GM18861 (cell line): ENCODE measurements around the gene TOP3B.
A peak's percentile ranks its signal among the peaks of the same experiment; 100 is the strongest.
"Not testable (repeated sequence)": the region's sequence is repeated elsewhere in the genome, so short reads cannot be mapped to it uniquely, and the experiment has no call there.

ENCODE experiments used
- ATAC-seq: cut with Tn5 transposase; IDR thresholded peaks from one replicate; pipeline ENCODE4 v1.9.1; 2021; ENCODE audit not compliant: unreplicated experiment

The TOP3B gene

GRCh38 chr22:21946262-21946925, 36.2 kb downstream of the TOP3B start:
- ATAC-seq, result no peak

- no peak for ATAC-seq
Observed at GRCh38 chr22:21945453-21946261, 36.9 kb downstream of the TOP3B start.

DNA sequence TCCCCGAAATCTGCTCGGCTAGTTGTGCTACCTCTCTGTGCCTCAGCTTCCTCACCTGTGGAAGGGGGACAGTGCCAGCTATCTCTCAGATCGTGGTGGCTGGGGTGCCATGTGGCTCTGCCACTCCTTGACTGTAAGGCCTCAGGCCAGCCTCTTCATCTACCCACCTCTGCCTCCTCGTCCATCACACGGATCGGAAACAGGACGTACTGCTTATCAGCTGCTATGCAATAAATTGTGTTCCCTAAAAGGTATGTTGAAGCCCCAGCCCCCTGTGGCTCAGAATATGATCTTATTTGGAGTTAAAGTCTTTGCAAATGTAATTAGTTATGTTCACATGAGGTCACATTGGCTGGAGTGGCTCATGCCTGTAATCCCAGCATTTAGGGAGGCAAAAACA, 37.7 kb downstream of the TOP3B start:
- no peak for ATAC-seq

DNA sequence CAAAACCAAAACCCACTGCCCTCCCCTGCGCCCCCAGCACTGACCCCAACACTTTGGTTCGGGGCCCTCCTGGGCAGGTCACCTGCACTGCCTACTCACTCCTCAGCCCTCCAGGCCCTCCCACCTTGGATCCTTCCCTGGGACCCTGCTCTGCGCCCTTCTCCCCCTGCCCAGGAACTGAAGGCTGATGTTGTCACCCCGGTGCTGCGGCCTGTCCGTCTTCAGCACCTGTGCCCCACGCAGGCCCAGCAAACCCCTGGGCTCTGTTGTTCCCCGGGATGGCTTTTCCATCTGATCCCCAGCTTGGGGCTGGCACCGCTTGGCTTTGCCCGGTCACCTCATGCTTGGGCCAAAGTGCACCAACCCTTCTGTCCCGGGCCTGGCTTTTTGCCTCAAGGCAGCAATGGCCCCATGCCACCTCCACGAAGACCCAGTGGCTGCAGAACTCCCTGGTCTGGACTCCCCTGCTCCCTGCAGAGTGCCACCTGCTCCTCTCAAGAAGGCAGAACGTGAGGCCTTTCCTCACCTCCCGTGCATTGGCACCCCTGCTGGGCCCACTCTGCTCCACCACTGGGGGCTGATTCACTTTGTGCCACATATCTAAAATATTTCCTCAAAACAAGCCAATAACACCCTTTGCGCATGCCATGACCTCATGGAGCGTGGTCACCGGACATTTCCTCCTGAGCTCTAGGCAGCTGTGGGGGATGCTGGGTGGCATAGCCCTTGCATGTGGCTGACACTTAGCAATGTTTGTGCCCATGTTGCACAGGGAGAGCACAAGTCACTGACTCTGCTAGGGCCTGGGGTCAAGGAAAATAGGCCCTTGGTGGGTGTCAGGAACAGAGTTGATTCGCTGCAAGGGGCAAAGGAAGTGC, 38.8 kb downstream of the TOP3B start:
- no peak for ATAC-seq

- no peak for ATAC-seq
Observed at GRCh38 chr22:21942407-21943343, 39.9 kb downstream of the TOP3B start.

DNA sequence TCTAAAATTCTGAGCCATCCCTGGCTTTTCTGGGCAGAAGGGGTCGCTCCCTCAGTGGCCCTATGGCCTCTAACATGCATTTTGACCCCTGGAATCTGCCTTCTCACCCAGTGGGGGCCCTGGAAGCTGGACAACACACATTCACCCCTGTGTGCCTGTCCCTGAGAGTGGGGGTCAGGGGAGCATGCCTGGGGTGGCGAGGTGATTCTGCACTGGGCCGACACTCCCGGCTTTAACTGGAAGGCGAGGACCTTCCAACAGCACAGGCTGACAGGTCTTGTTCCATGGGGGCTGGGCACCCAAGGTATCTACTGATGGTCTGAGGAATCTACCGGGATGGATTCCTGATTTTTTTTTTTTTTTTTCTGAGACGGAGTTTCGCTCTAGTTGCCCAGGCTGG, 40.7 kb downstream of the TOP3B start:
- no peak for ATAC-seq

GRCh38 chr22:21940521-21940920, 42.1 kb downstream of the TOP3B start:
- ATAC-seq, result no peak

- not testable (repeated sequence) for ATAC-seq
Observed at GRCh38 chr22:21939935-21940334, 42.7 kb downstream of the TOP3B start.

- ATAC-seq, result no peak
Observed at GRCh38 chr22:21939461-21939913, 43.1 kb downstream of the TOP3B start.

- no peak for ATAC-seq
Observed at GRCh38 chr22:21938906-21939305, 43.7 kb downstream of the TOP3B start.

GRCh38 chr22:21938071-21938822, 44.3 kb downstream of the TOP3B start:
- peak; percentile 87 for ATAC-seq

DNA sequence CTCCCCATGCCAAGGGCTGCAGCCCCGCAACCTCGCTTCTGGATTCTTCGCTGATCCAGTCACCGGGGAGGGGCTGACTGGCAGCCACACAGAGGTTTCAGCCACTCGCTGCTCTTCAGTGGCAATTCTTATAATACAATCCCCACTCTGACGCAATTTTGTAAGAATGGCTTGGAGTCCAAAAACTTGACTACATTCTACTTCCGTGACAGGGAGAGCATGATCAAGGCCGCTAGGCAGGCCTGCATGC, 44.8 kb downstream of the TOP3B start:
- no peak for ATAC-seq

- no peak for ATAC-seq
Observed at GRCh38 chr22:21937041-21937820, 45.4 kb downstream of the TOP3B start.

DNA sequence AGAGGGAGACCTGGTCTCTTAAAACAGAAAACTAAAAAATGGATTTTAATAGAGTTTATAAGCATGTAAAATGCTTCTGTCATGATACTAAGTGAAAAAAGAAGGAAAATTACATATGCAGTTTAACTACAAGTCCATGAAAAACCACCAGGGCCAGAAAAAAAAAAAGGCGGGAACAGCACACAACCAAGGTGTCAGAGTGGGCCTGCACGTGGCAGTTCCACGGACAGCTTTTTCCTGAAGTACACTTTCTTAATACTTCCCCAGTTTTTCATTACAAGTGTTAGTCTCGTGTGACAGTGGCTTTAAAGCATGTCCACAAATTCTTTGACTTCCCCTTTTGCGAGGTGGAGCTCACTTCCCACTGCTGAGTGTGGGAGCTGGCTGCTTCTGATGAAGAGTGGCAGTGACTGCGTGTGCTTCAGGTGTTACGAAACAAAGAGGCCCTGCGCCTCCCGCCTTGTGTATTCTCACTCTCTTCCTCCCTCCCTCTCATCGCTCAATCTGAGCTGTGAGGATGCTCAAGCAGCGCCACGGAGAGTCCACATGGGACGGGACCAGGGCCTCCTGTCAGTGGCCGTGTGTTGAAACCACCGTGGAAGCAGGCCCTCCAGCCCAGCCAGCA, 46.3 kb downstream of the TOP3B start:
- ATAC-seq, result no peak

- ATAC-seq, result no peak
Observed at GRCh38 chr22:21933910-21934309, 48.7 kb downstream of the TOP3B start.

- no peak for ATAC-seq
Observed at GRCh38 chr22:21933413-21933812, 49.2 kb downstream of the TOP3B start.

DNA sequence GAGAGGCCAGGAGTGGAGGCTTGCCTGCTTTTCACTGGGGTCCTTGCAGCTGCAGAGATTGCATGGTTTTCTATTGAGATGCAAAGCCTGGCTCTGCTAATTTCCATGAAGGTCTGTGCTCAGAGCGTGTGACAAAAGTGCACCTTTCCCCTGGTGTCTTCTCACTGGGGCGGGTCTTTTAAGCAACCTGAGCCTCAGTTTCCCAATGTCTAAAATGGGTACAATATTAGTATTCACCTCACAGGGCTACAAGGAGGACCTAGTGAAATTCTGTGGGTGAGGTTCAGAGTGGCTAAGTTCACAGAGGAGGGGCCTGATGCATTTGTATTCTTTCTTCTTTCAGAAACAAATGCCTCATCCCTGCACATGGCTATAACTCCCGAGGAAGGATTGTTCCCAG, 50.2 kb downstream of the TOP3B start:
- ATAC-seq, result no peak

DNA sequence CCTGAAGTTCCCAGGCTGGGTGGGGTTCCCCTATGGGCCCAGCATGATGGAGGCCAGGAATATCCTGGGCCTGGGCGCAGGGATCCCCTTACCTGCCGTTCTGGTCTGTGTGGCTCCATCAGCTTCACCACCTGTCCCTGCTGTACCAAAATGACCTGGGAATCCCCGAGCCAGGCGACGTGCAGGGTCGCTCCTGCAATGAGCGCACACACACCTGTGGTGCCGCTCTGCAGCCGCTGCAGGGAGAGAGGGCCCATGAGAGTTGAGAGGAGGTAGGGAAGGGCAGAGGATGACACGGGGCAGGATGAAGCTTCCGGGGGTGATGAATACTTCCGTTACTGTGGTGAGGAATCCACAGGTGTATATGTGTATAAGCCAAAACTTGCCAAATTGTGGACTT, 51.5 kb downstream of the TOP3B start:
- no peak for ATAC-seq

DNA sequence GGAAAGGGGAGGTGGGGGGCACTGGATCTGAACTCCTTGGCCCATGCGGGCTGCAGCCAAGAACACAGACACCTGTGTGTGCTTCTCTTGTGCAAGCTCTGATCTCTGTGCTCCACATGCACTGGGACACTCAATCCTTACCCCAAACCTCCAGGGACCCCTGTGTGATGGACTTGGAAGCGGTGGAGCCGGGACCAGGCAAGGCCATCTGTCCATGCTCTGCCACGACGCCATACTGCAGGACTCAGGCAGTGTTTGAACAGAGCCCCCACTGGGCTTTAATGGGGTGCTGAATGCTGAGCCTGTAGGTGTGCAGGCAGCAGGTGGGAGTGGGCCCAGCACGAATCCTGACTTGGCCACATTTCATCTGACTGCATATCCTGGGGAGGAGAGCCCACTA, 53.3 kb downstream of the TOP3B start:
- ATAC-seq, result no peak
